AG09319 (cell line): Measurements from ENCODE around the gene PSAT1.
A peak's percentile ranks its signal among the peaks of the same experiment; 100 is the strongest.

Experiments used
- DNase-seq: peaks from one replicate; pipeline ENCODE4 v3.0.0-alpha.2; 2010; ENCODE audit warnings: low read depth; ENCODE audit errors: extremely low read depth
- CTCF ChIP-seq: IDR thresholded peaks from 2 replicates; pipeline ENCODE4 v1.5.1; 2011; ENCODE audit warnings: low read depth, mild to moderate bottlenecking, inconsistent platforms, low read length, moderate library complexity

PSAT1 gene

GRCh38 chr9:78320875-78321496 lies 24.1 kb downstream of the PSAT1 start:
- TF ChIP-seq CTCF: no peak
- DNase-seq: no peak

- no peak for TF ChIP-seq CTCF
- DNase-seq: no peak
These were observed 24.6 kb downstream of the PSAT1 start for GRCh38 chr9:78321505-78321904.

- TF ChIP-seq CTCF: no peak
These were observed 27.2 kb downstream of the PSAT1 start for GRCh38 chr9:78324068-78324650.

GRCh38 chr9:78324682-78325081 lies 27.8 kb downstream of the PSAT1 start:
- no peak for DNase-seq
- TF ChIP-seq CTCF: no peak

More at GRCh38 chr9:78324068-78324650, 27.2 kb downstream of the PSAT1 start:
- DNase-seq: no peak

- TF ChIP-seq CTCF: no peak
- DNase-seq: peak; percentile 20
These were observed 28.4 kb downstream of the PSAT1 start for GRCh38 chr9:78325343-78325742.

- DNase-seq: no peak
- TF ChIP-seq CTCF: no peak
These were observed 29.0 kb downstream of the PSAT1 start for GRCh38 chr9:78325846-78326360.

- DNase-seq: no peak
- no peak for TF ChIP-seq CTCF
These were observed 29.6 kb downstream of the PSAT1 start for GRCh38 chr9:78326564-78326963.
